ENCODE data around the gene EMSY. TPM values are rescaled to one million over a fixed set of nuclear protein-coding genes. Genes with fewer than 3 reads are reported as not detected.

EMSY gene
- total RNA-seq, 4 donors from 2014 or later = 18.8 to 43.6 (median 19.9) TPM

- peaks cover 0 to 5% of the 10 kb centered on the region in 2 donors for H3K4me1 ChIP-seq
- no peak for TF ChIP-seq POLR2A (IDR thresholded peaks at IDR 0.05)
- TF ChIP-seq, protein P1, sequence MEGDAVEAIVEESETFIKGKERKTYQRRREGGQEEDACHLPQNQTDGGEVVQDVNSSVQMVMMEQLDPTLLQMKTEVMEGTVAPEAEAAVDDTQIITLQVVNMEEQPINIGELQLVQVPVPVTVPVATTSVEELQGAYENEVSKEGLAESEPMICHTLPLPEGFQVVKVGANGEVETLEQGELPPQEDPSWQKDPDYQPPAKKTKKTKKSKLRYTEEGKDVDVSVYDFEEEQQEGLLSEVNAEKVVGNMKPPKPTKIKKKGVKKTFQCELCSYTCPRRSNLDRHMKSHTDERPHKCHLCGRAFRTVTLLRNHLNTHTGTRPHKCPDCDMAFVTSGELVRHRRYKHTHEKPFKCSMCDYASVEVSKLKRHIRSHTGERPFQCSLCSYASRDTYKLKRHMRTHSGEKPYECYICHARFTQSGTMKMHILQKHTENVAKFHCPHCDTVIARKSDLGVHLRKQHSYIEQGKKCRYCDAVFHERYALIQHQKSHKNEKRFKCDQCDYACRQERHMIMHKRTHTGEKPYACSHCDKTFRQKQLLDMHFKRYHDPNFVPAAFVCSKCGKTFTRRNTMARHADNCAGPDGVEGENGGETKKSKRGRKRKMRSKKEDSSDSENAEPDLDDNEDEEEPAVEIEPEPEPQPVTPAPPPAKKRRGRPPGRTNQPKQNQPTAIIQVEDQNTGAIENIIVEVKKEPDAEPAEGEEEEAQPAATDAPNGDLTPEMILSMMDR (IDR thresholded peaks at IDR 0.05 in 4 of 5, conservative IDR thresholded peaks at IDR 0.05 in 1 of 5) = no peak
- no peaks in the 10 kb centered on the region for H3K27me3 ChIP-seq
- ATAC-seq = peak in 1 of 2 donors; percentile 77
- H3K4me3 ChIP-seq = no peak overlapping the region
- DNase-seq = no peak
- peaks cover 16 to 64% of the 10 kb centered on the region in 2 donors for H3K36me3 ChIP-seq
- in situ Hi-C loops (cut with MboI; ENCODE audit: low sequenced_read_pairs in 4 of 4) = no loop called here
- H3K27ac ChIP-seq = no peak overlapping the region
- H3K9me3 ChIP-seq = no peaks in the 10 kb centered on the region
- intact Hi-C loops (cut with DNase I; ENCODE audit: low total_unique reads) = no loop called here
These were observed 80.1 kb downstream of the EMSY start for GRCh38 chr11:76524919-76525318.

DNA sequence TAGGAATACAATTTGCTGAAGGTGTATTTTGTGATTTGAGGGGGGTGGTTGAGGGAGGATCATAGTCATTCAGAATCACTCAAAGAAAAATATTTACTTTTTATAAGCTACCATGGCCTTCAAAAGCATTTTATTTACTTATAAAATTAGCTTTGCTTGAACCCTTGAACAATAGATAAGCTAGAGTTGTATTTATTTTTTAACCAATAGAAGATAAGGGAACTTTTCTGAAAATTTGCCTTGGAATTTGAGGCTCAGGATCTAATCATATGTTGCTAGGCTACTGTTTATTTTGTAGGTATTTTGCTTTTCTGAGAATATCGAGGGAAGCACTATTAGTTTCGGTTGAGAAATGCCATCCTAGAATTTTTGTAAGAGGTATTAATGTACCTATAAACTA is 82.1 kb downstream of the EMSY start:
- H3K36me3 ChIP-seq = peaks cover 16 to 80% of the 10 kb centered on the region in 2 donors
- intact Hi-C loops (cut with DNase I; ENCODE audit: low total_unique reads) = no loop called here

GRCh38 chr11:76542436-76542835 is 97.6 kb downstream of the EMSY start:
- intact Hi-C loops (cut with DNase I; ENCODE audit: low total_unique reads) = no loop called here
- H3K27ac ChIP-seq = no peak overlapping the region
- no peaks in the 10 kb centered on the region for H3K27me3 ChIP-seq
- no peak overlapping the region for H3K4me3 ChIP-seq
- DNase-seq (no peak), ATAC-seq (no peak)
- peaks cover 0 to 64% of the 10 kb centered on the region in 2 donors for H3K36me3 ChIP-seq
- H3K4me1 ChIP-seq = no peaks in the 10 kb centered on the region
- in situ Hi-C loops (cut with MboI; ENCODE audit: low sequenced_read_pairs in 4 of 4) = no loop called here
- no peaks in the 10 kb centered on the region for H3K9me3 ChIP-seq
- no peak for TF ChIP-seq POLR2A (IDR thresholded peaks at IDR 0.05)
- TF ChIP-seq, protein P1 (IDR thresholded peaks at IDR 0.05 in 4 of 5, conservative IDR thresholded peaks at IDR 0.05 in 1 of 5) = no peak

More for the DNA sequence above, 82.1 kb downstream of the EMSY start:
- Histone ChIP-seq H3K27ac (no peak overlapping the region), H3K4me1 (peaks cover 0 to 5% of the 10 kb centered on the region in 2 donors), H3K9me3 (no peaks in the 10 kb centered on the region), H3K4me3 (no peak overlapping the region), H3K27me3 (no peaks in the 10 kb centered on the region)
- no peak for ATAC-seq
- DNase-seq = no peak
- in situ Hi-C loops (cut with MboI; ENCODE audit: low sequenced_read_pairs in 4 of 4) = no loop called here
- no peak for TF ChIP-seq POLR2A (IDR thresholded peaks at IDR 0.05)
- TF ChIP-seq, protein P1 (IDR thresholded peaks at IDR 0.05 in 4 of 5, conservative IDR thresholded peaks at IDR 0.05 in 1 of 5) = no peak

- DNase-seq = no peak
- TF ChIP-seq, protein P1 (IDR thresholded peaks at IDR 0.05 in 4 of 5, conservative IDR thresholded peaks at IDR 0.05 in 1 of 5) = no peak
- TF ChIP-seq POLR2A (IDR thresholded peaks at IDR 0.05) = no peak
- in situ Hi-C loops (cut with MboI; ENCODE audit: low sequenced_read_pairs in 4 of 4) = no loop called here
These were observed 98.3 kb downstream of the EMSY start for GRCh38 chr11:76543006-76543703.

More at GRCh38 chr11:76543006-76543703, 98.3 kb downstream of the EMSY start:
- H3K36me3 ChIP-seq = peaks cover 0 to 58% of the 10 kb centered on the region in 2 donors
- no peaks in the 10 kb centered on the region for H3K4me1 ChIP-seq
- H3K27me3 ChIP-seq = no peaks in the 10 kb centered on the region
- intact Hi-C loops (cut with DNase I; ENCODE audit: low total_unique reads) = no loop called here
- no peak overlapping the region for H3K4me3 ChIP-seq
- no peak for ATAC-seq
- no peaks in the 10 kb centered on the region for H3K9me3 ChIP-seq
- H3K27ac ChIP-seq = no peak overlapping the region

All from gastrocnemius medialis (tissue), 4 donors.